Body of pancreas (tissue), 4 donors: Measurements from ENCODE around the gene RPL5.

Source experiments
- POLR2A ChIP-seq, 3 donors: fragments of 450-650 bp; IDR thresholded peaks; one replicate each; pipeline ENCODE4 v1.6.1; 2016; ENCODE audit warnings: antibody characterized with exemption in 3 of 3, mild to moderate bottlenecking in 2 of 3
- TF ChIP-seq, protein P1 (sequence below), 7 experiments: fragments of 450-650 bp in 4 of 7; fragments of 200-600 bp in 3 of 7; sonication (generic) in 3 of 7; IDR thresholded peaks; one replicate each; pipeline ENCODE4 v1.5.1; 2016 to 2019; ENCODE audit warnings: antibody characterized with exemption in 7 of 7

DNA sequence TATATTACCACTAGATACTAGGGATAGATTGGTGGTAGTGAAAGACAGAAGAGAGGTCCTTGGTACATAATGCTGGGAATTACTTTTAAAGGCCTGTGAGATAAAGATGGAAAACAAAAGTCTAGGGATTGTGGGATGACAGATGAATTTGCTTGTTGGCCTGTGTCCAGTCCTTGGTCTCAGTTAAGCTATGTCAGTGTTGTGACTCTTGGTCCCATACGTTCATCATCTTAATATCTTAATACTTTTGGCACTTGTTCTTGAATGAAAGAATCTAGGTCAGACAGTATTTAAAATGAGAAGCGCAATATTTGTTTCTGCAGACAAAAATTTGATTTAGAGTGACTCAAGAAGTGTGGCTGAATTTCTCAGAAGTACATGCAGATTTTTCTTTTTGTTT, 7.6 kb downstream of the RPL5 start:
- TF ChIP-seq POLR2A (IDR thresholded peaks at IDR 0.05), result no peak
- TF ChIP-seq, protein P1, sequence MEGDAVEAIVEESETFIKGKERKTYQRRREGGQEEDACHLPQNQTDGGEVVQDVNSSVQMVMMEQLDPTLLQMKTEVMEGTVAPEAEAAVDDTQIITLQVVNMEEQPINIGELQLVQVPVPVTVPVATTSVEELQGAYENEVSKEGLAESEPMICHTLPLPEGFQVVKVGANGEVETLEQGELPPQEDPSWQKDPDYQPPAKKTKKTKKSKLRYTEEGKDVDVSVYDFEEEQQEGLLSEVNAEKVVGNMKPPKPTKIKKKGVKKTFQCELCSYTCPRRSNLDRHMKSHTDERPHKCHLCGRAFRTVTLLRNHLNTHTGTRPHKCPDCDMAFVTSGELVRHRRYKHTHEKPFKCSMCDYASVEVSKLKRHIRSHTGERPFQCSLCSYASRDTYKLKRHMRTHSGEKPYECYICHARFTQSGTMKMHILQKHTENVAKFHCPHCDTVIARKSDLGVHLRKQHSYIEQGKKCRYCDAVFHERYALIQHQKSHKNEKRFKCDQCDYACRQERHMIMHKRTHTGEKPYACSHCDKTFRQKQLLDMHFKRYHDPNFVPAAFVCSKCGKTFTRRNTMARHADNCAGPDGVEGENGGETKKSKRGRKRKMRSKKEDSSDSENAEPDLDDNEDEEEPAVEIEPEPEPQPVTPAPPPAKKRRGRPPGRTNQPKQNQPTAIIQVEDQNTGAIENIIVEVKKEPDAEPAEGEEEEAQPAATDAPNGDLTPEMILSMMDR (IDR thresholded peaks at IDR 0.05), result no peak
